GM10266 (cell line): ENCODE measurements around the gene PSMA2.

ENCODE experiments used
- DNase-seq: peaks from one replicate; pipeline ENCODE4 v3.0.0; 2012; ENCODE audit errors: extremely low spot score
- TF ChIP-seq, protein P1 (sequence below): IDR thresholded peaks from 2 replicates; pipeline ENCODE4 v1.5.1; 2012; ENCODE audit warnings: mild to moderate bottlenecking, low read depth; ENCODE audit not compliant: control insufficient read depth, insufficient read depth; ENCODE audit errors: missing control alignments

PSMA2 gene

DNA sequence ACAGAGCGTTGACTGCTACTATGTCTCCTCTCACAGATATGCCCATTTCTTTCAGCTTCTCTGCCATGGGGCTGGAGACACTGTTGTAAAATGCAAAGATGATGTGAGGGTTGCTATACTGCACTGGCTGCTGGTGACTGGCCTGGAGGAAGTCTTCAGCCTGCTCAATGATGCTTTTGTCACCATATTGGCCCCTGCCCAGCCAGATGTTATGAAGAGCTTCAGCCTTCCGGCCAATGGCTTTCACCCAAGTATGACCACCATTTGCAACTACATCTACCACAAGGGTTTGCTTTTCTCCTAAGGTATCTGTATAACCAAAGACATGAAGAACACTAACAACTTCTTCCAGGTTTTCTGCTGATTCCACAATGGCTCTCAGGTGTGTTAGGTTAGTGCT is 21.7 kb downstream of the PSMA2 start:
- no peak for DNase-seq
- TF ChIP-seq, protein P1, sequence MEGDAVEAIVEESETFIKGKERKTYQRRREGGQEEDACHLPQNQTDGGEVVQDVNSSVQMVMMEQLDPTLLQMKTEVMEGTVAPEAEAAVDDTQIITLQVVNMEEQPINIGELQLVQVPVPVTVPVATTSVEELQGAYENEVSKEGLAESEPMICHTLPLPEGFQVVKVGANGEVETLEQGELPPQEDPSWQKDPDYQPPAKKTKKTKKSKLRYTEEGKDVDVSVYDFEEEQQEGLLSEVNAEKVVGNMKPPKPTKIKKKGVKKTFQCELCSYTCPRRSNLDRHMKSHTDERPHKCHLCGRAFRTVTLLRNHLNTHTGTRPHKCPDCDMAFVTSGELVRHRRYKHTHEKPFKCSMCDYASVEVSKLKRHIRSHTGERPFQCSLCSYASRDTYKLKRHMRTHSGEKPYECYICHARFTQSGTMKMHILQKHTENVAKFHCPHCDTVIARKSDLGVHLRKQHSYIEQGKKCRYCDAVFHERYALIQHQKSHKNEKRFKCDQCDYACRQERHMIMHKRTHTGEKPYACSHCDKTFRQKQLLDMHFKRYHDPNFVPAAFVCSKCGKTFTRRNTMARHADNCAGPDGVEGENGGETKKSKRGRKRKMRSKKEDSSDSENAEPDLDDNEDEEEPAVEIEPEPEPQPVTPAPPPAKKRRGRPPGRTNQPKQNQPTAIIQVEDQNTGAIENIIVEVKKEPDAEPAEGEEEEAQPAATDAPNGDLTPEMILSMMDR: no peak

DNA sequence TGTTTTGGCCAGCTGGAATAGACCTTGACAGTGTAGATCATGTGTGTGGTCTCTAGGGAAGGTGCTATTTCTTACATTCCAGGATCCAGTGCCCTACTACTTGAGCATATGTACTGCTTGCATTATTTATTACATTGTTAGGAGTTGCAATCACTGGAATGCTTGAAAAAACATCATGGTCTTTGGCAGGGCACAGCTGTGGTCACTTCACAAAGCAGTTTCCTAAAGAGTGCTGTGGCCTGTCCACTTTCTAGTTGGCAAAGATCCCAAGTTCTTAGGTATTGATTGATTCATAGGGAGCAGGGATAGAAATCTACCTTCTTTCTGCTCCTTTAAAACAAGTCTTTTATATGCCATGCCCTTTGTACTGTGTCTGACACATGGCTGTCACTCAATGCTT is 24.7 kb downstream of the PSMA2 start:
- TF ChIP-seq, protein P1: no peak
- no peak for DNase-seq

GRCh38 chr7:42906181-42906580 is 25.8 kb downstream of the PSMA2 start:
- TF ChIP-seq, protein P1: no peak

DNA sequence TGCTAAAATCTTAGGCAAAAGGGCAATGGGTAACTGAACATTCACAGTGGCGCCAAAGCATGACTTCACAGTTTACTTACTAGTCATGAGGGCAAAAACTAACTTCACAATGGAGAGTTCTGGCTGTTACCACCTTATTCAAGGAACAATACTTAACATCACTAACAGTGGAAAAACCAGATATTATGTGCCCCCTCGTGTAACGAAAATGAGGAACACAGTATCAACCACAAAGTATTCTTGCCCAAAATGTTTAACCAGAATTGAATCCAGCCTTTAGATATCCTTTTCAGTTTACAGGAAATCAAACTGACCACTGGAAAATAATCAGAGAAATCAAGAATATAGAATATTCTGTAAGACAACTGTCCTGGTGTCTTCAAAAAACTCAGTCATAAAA is 29.6 kb downstream of the PSMA2 start:
- DNase-seq: no peak
- TF ChIP-seq, protein P1: no peak

More at GRCh38 chr7:42906181-42906580, 25.8 kb downstream of the PSMA2 start:
- no peak for DNase-seq

- TF ChIP-seq, protein P1: no peak
- no peak for DNase-seq
Observed at GRCh38 chr7:42900842-42901241, 31.1 kb downstream of the PSMA2 start.

DNA sequence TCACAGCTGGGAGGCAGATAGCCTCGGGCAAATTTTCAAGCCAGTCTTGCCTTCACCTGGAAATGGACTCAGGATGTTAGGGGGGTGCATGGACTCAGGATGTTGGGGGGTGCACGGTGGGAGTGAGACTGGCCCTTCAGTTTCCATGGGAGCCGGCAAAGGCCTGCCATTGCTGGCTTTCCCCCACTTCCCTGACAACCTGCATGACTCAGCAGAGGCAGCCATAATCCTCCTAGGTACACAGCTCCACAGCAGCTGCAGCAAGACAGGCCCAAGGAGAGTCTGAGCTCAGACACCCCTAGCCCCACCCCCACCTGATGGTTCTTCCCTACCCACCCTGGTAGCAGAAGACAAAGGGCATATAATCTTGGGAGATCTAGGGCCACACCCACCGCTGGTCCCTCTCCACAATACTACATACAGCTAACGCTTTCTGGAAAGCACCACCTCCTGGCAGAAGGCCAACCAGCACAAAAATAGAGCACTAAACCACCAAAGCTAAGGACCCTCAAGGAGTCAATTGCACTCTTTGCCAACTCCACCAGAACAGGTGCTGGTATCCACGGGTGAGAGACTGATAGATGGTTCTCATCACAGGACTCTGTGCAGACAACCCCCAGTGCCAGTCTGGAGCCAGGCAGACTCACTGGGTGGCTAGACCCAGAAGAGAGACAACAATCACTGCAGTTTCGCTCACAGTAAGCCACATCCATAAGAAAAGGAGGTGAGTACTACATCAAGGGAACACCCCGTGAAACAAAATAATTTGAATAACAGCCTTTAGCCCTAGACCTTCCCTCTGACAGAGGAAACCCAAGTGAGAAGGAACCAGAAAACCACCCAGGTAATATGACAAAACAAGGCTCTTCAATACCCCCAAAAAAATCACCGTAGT is 38.4 kb downstream of the PSMA2 start:
- no peak for DNase-seq
- TF ChIP-seq, protein P1: no peak

DNA sequence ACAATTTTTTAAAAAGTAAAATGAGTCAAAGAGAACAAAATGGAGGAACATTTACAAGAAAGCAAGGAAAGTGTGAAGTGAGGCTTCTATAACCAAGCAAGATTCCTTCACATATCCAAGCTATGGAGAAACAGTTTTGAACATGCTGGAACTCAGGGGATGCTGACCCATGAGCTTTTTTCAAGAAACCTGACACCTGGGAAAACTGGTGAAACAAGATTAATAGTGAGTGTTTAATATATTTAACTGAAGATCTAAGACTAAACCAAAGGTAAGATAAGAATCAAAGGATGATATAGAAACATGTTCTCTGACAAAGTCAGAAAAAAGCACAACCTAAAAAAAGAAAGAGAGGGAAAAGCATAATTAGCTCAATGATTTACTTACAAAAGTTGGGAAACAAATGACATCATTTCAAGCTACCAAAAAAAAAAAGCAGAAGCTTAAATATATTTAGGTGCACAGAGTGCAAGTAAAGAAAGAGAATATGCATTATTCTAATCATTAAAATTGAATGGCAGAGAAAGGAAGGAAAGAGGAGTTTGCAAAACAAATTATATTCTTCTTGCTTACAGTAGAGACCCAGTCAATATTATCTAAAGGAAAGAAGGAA is 45.0 kb downstream of the PSMA2 start:
- no peak for DNase-seq
- TF ChIP-seq, protein P1: no peak
